ENCODE measurements around the gene ATP5F1D. TPM values are rescaled to one million over a fixed set of nuclear protein-coding genes. Genes with fewer than 3 reads are reported as not detected.

The ATP5F1D gene
- total and polyA plus RNA-seq, 2 of the 13 experiments (the other 11 are each of a cell fraction or from before 2014, with no cell fraction given) = 39.4 to 78.7 TPM

DNA sequence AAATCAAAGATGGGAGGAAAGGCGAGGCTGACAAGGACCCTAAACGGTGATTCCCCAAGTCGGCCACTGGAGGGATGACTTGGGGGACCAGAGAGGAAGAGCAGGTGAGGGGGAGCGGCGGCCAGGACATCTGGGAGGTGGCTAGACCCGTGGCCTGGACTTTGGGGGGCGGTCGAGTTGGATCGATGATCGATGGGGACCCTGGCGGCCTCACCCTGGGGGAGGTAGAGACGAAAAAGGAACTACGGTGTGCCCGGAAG lies 19.9 kb downstream of the ATP5F1D start (continued):
- TF ChIP-seq, protein P1, sequence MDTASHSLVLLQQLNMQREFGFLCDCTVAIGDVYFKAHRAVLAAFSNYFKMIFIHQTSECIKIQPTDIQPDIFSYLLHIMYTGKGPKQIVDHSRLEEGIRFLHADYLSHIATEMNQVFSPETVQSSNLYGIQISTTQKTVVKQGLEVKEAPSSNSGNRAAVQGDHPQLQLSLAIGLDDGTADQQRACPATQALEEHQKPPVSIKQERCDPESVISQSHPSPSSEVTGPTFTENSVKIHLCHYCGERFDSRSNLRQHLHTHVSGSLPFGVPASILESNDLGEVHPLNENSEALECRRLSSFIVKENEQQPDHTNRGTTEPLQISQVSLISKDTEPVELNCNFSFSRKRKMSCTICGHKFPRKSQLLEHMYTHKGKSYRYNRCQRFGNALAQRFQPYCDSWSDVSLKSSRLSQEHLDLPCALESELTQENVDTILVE (CRISPR knock-in tag; IDR thresholded peaks at IDR 0.05) = no peak
- TF ChIP-seq AGO2 (optimal IDR thresholded peaks at IDR 0.05; ENCODE audit: low read depth, low read length) (peak; percentile 56), ZNF781 (CRISPR knock-in tag; IDR thresholded peaks at IDR 0.05; ENCODE audit: borderline replicate concordance, not compliant biosample characterization) (no peak), NBN (conservative IDR thresholded peaks at IDR 0.05) (no peak), ZNF234 (CRISPR knock-in tag; conservative IDR thresholded peaks at IDR 0.05) (no peak), SP140L (CRISPR knock-in tag; IDR thresholded peaks at IDR 0.05; ENCODE audit: borderline replicate concordance) (no peak), ZNF160 (CRISPR knock-in tag; IDR thresholded peaks at IDR 0.05) (no peak), TBX2 (CRISPR knock-in tag; IDR thresholded peaks at IDR 0.05; ENCODE audit: borderline replicate concordance) (no peak), FOXJ3 (CRISPR knock-in tag; IDR thresholded peaks at IDR 0.05; ENCODE audit: borderline replicate concordance) (no peak), GFI1 (CRISPR knock-in tag; IDR thresholded peaks at IDR 0.05; ENCODE audit: borderline replicate concordance) (no peak), ZNF7 (CRISPR knock-in tag; IDR thresholded peaks at IDR 0.05) (no peak), NFKB2 (CRISPR knock-in tag; IDR thresholded peaks at IDR 0.05; ENCODE audit: borderline replicate concordance) (no peak), ZNF383 (CRISPR knock-in tag; IDR thresholded peaks at IDR 0.05; ENCODE audit: borderline replicate concordance) (no peak), MAFF (IDR thresholded peaks at IDR 0.05; ENCODE audit: low read depth, low read length) (no peak), ZNF501 (CRISPR knock-in tag; IDR thresholded peaks at IDR 0.05) (peak; percentile 58; the same call in 1 of the 2 replicates), ZNF746 (CRISPR knock-in tag; IDR thresholded peaks at IDR 0.05) (0 out of 2 replicates have a peak, but pooled peaks have one; percentile 12), ZNF572 (CRISPR knock-in tag; IDR thresholded peaks at IDR 0.05) (0 out of 2 replicates have a peak, but pooled peaks have one; percentile 9), SAFB2 (CRISPR knock-in tag; IDR thresholded peaks at IDR 0.05; ENCODE audit: borderline replicate concordance, low read depth) (no peak), THAP11 (CRISPR knock-in tag; IDR thresholded peaks at IDR 0.05) (no peak), SRY (CRISPR knock-in tag; IDR thresholded peaks at IDR 0.05) (no peak), HIVEP1 (CRISPR knock-in tag; IDR thresholded peaks at IDR 0.05) (no peak), KLF11 (CRISPR knock-in tag; IDR thresholded peaks at IDR 0.05) (no peak), KDM6A (CRISPR knock-in tag; IDR thresholded peaks at IDR 0.05; ENCODE audit: low read depth) (no peak), HDAC1 (CRISPR knock-in tag; IDR thresholded peaks at IDR 0.05) (no peak)
- TF ChIP-seq, protein P2, sequence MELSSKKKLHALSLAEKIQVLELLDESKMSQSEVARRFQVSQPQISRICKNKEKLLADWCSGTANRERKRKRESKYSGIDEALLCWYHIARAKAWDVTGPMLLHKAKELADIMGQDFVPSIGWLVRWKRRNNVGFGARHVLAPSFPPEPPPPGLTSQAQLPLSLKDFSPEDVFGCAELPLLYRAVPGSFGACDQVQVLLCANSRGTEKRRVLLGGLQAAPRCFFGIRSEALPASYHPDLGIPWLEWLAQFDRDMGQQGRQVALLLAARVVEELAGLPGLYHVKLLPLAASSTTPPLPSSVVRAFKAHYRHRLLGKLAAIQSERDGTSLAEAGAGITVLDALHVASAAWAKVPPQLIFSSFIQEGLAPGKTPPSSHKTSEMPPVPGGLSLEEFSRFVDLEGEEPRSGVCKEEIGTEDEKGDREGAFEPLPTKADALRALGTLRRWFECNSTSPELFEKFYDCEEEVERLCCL (CRISPR knock-in tag; IDR thresholded peaks at IDR 0.05; ENCODE audit: borderline replicate concordance) = no peak
- TF ChIP-seq, protein P3, sequence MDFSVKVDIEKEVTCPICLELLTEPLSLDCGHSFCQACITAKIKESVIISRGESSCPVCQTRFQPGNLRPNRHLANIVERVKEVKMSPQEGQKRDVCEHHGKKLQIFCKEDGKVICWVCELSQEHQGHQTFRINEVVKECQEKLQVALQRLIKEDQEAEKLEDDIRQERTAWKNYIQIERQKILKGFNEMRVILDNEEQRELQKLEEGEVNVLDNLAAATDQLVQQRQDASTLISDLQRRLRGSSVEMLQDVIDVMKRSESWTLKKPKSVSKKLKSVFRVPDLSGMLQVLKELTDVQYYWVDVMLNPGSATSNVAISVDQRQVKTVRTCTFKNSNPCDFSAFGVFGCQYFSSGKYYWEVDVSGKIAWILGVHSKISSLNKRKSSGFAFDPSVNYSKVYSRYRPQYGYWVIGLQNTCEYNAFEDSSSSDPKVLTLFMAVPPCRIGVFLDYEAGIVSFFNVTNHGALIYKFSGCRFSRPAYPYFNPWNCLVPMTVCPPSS (IDR thresholded peaks at IDR 0.05) = no peak
- TF ChIP-seq, protein P4, sequence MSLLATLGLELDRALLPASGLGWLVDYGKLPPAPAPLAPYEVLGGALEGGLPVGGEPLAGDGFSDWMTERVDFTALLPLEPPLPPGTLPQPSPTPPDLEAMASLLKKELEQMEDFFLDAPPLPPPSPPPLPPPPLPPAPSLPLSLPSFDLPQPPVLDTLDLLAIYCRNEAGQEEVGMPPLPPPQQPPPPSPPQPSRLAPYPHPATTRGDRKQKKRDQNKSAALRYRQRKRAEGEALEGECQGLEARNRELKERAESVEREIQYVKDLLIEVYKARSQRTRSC (CRISPR knock-in tag; IDR thresholded peaks at IDR 0.05; ENCODE audit: low read depth) = no peak
- TF ChIP-seq, protein P5, sequence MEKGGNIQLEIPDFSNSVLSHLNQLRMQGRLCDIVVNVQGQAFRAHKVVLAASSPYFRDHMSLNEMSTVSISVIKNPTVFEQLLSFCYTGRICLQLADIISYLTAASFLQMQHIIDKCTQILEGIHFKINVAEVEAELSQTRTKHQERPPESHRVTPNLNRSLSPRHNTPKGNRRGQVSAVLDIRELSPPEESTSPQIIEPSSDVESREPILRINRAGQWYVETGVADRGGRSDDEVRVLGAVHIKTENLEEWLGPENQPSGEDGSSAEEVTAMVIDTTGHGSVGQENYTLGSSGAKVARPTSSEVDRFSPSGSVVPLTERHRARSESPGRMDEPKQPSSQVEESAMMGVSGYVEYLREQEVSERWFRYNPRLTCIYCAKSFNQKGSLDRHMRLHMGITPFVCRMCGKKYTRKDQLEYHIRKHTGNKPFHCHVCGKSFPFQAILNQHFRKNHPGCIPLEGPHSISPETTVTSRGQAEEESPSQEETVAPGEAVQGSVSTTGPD (CRISPR knock-in tag; IDR thresholded peaks at IDR 0.05) = no peak

Data from HepG2 (cell line).